SK-N-SH treated with all-trans-retinoic acid at 6 μM for 48 hours (cell line): Measurements from ENCODE around the gene SPEM1.

Experiments
- ZC3H10 ChIP-seq: fragments of 250-450 bp; sonication (Bioruptor Pico); IDR thresholded peaks from 2 replicates; pipeline ENCODE4 v1.5.1; 2021; ENCODE audit warnings: mild to moderate bottlenecking, moderate library complexity
- TF ChIP-seq, protein P1 (sequence below): fragments of 250-450 bp; sonication (Bioruptor Pico); IDR thresholded peaks from 2 replicates; pipeline ENCODE4 v1.8.0; 2020; ENCODE audit warnings: mild to moderate bottlenecking, moderate library complexity, borderline replicate concordance
- TF ChIP-seq, protein P2 (sequence below): fragments of 250-450 bp; sonication (Bioruptor Pico); IDR thresholded peaks from 2 replicates; pipeline ENCODE4 v1.5.1; 2021; ENCODE audit warnings: mild to moderate bottlenecking, moderate library complexity

DNA sequence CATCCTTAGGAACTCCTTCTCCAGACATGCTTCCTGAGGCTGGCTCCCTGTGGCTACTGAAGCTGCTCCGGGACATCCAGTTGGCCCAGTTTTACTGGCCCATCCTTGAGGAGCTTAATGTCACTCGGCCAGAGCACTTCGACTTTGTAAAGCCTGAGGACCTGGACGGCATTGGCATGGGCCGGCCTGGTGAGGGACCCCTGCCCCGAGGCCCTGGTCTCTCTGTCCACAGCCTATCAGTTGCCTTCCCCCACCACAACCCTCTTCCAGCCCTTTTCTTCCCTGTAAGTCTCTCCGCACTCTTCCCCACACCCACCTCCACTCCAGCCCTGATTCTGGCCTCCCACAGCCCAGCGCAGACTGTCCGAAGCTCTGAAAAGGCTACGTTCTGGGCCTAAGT is 37.2 kb upstream of the SPEM1 start:
- TF ChIP-seq, protein P1, sequence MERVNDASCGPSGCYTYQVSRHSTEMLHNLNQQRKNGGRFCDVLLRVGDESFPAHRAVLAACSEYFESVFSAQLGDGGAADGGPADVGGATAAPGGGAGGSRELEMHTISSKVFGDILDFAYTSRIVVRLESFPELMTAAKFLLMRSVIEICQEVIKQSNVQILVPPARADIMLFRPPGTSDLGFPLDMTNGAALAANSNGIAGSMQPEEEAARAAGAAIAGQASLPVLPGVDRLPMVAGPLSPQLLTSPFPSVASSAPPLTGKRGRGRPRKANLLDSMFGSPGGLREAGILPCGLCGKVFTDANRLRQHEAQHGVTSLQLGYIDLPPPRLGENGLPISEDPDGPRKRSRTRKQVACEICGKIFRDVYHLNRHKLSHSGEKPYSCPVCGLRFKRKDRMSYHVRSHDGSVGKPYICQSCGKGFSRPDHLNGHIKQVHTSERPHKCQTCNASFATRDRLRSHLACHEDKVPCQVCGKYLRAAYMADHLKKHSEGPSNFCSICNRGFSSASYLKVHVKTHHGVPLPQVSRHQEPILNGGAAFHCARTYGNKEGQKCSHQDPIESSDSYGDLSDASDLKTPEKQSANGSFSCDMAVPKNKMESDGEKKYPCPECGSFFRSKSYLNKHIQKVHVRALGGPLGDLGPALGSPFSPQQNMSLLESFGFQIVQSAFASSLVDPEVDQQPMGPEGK (CRISPR knock-in tag) = no peak
- TF ChIP-seq ZC3H10 (CRISPR knock-in tag) = no peak
- TF ChIP-seq, protein P2, sequence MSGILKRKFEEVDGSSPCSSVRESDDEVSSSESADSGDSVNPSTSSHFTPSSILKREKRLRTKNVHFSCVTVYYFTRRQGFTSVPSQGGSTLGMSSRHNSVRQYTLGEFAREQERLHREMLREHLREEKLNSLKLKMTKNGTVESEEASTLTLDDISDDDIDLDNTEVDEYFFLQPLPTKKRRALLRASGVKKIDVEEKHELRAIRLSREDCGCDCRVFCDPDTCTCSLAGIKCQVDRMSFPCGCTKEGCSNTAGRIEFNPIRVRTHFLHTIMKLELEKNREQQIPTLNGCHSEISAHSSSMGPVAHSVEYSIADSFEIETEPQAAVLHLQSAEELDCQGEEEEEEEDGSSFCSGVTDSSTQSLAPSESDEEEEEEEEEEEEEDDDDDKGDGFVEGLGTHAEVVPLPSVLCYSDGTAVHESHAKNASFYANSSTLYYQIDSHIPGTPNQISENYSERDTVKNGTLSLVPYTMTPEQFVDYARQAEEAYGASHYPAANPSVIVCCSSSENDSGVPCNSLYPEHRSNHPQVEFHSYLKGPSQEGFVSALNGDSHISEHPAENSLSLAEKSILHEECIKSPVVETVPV (CRISPR knock-in tag) = no peak
